Activated CD8-positive, alpha-beta memory T cell treated with anti-CD3 and anti-CD28 coated beads, Interleukin-2, amount 10 ng/mL, durations not matched to agents 7 days and 5 days (primary cell): Measurements from ENCODE around the gene SPHK1. TPM values are rescaled to one million over a fixed set of nuclear protein-coding genes. Genes with fewer than 3 reads are reported as not detected.

Experiments used
- ATAC-seq: fragments of 150-1000 bp; cut with Tn5 transposase; one replicate; pipeline ENCODE4 v1.10.0; 2021; ENCODE audit warnings: moderate library complexity
- CTCF ChIA-PET: fragments of 350-600 bp; sonication (Branson Sonifier 250); formaldehyde crosslinking; loops from one replicate; lab custom pipeline; 2021; ENCODE audit warnings: antibody characterized with exemption; lab: Charles Lee
- DNase-seq: peaks from one replicate; pipeline ENCODE4 v3.0.0-alpha.2; 2020
- H3K27ac Mint-ChIP-seq: one replicate; pipeline ENCODE4 v1.8.0; 2021; ENCODE audit warnings: mild to moderate bottlenecking, mixed read lengths
- H3K27me3 Mint-ChIP-seq: one replicate; pipeline ENCODE4 v1.8.0; 2021; ENCODE audit warnings: mixed read lengths
- H3K36me3 Mint-ChIP-seq: one replicate; pipeline ENCODE4 v1.8.0; 2021; ENCODE audit warnings: mild to moderate bottlenecking, mixed read lengths
- H3K4me1 Mint-ChIP-seq: one replicate; pipeline ENCODE4 v1.8.0; 2021; ENCODE audit warnings: mixed read lengths
- H3K4me3 Mint-ChIP-seq: one replicate; pipeline ENCODE4 v1.8.0; 2021; ENCODE audit warnings: mild to moderate bottlenecking, moderate library complexity, mixed read lengths
- H3K9me3 Mint-ChIP-seq: one replicate; pipeline ENCODE4 v1.8.0; 2022; ENCODE audit warnings: low read depth, mixed read lengths
- total RNA-seq, 2 experiments: library from RNA; stranded (reverse); gene quantifications; one replicate each; pipeline ENCODE4 v1.2.3, GENCODE V29; 2021

Gene SPHK1
- total RNA-seq, 2 experiments from 2014 or later: 5.4 to 8.4 TPM

GRCh38 chr17:76395980-76396379 is 11.6 kb downstream of the SPHK1 start:
- CTCF ChIA-PET: interaction anchor here (3.0 to 8.5 kb wide), 3 partner anchors 13 to 93 kb away, joined by 20 to 171 read pairs (median 158); partner anchors contain the start of genes QRICH2 and SPHK1
- Mint-ChIP-seq H3K27ac (no peak overlapping the region), H3K27me3 (no peaks in the 10 kb centered on the region), H3K9me3 (no peaks in the 10 kb centered on the region), H3K4me1 (no peaks in the 10 kb centered on the region), H3K4me3 (no peak overlapping the region), H3K36me3 (peaks cover 3% of the 10 kb centered on the region)
- DNase-seq: no peak
- ATAC-seq: no peak

- Mint-ChIP-seq H3K4me3 (no peak overlapping the region), H3K27me3 (no peaks in the 10 kb centered on the region), H3K4me1 (no peaks in the 10 kb centered on the region), H3K9me3 (no peaks in the 10 kb centered on the region), H3K36me3 (peaks cover 7% of the 10 kb centered on the region), H3K27ac (no peak overlapping the region)
- ATAC-seq: no peak
- CTCF ChIA-PET: interaction anchor here (0.8 to 8.5 kb wide), 38 partner anchors 11 to 487 kb away, joined by 3 to 171 read pairs (median 7); partner anchors contain the start of genes PRPSAP1, QRICH2, RHBDF2 and SPHK1
- DNase-seq: no peak
These were observed 12.8 kb downstream of the SPHK1 start for GRCh38 chr17:76397184-76397583.

- ATAC-seq (peak; percentile 90), DNase-seq (peak; percentile 91)
- Mint-ChIP-seq H3K27me3 (no peaks in the 10 kb centered on the region), H3K4me3 (no peak overlapping the region), H3K4me1 (no peaks in the 10 kb centered on the region), H3K27ac (no peak overlapping the region), H3K36me3 (peaks cover 8% of the 10 kb centered on the region), H3K9me3 (no peaks in the 10 kb centered on the region)
- CTCF ChIA-PET: interaction anchor here (0.6 to 8.5 kb wide), 66 partner anchors 8 to 602 kb away, joined by 3 to 171 read pairs (median 4); partner anchors contain the start of genes PRPSAP1, QRICH2, RHBDF2 and SPHK1
These were observed 13.5 kb downstream of the SPHK1 start for GRCh38 chr17:76397687-76398522.

GRCh38 chr17:76398523-76399174 is 14.2 kb downstream of the SPHK1 start:
- no peaks in the 10 kb centered on the region for H3K9me3 Mint-ChIP-seq
- ATAC-seq: peak; percentile 31

GRCh38 chr17:76399175-76400172 is 15.1 kb downstream of the SPHK1 start:
- Mint-ChIP-seq H3K27me3 (no peaks in the 10 kb centered on the region), H3K4me1 (no peaks in the 10 kb centered on the region), H3K27ac (no peak overlapping the region), H3K36me3 (peaks cover 13% of the 10 kb centered on the region), H3K9me3 (no peaks in the 10 kb centered on the region), H3K4me3 (no peak overlapping the region)
- ATAC-seq (no peak), DNase-seq (no peak)
- CTCF ChIA-PET: interaction anchor here (1.1 to 8.5 kb wide), 15 partner anchors 8 to 386 kb away, joined by 4 to 171 read pairs (median 13); partner anchors contain the start of genes PRPSAP1, QRICH2 and SPHK1

More at GRCh38 chr17:76398523-76399174, 14.2 kb downstream of the SPHK1 start:
- H3K27ac Mint-ChIP-seq: no peak overlapping the region
- H3K4me3 Mint-ChIP-seq: no peak overlapping the region
- no peaks in the 10 kb centered on the region for H3K27me3 Mint-ChIP-seq
- DNase-seq: no peak
- H3K36me3 Mint-ChIP-seq: peaks cover 10% of the 10 kb centered on the region
- CTCF ChIA-PET: interaction anchor here (0.6 to 8.5 kb wide), 59 partner anchors 9 to 602 kb away, joined by 3 to 171 read pairs (median 5); partner anchors contain the start of genes PRPSAP1, QRICH2, RHBDF2 and SPHK1
- H3K4me1 Mint-ChIP-seq: no peaks in the 10 kb centered on the region

GRCh38 chr17:76402711-76403110 is 18.3 kb downstream of the SPHK1 start:
- H3K27me3 Mint-ChIP-seq: no peaks in the 10 kb centered on the region
- ATAC-seq (no peak), DNase-seq (no peak)
- H3K4me1 Mint-ChIP-seq: no peaks in the 10 kb centered on the region
- no peaks in the 10 kb centered on the region for H3K9me3 Mint-ChIP-seq
- peak overlapping the region; percentile 8 for H3K27ac Mint-ChIP-seq
- no peak overlapping the region for H3K4me3 Mint-ChIP-seq
- peaks cover 12% of the 10 kb centered on the region for H3K36me3 Mint-ChIP-seq
- CTCF ChIA-PET: interaction anchor here (0.9 to 5.9 kb wide), 2 partner anchors 18 to 99 kb away, joined by 4 to 26 read pairs; partner anchors contain the start of gene SPHK1

- ATAC-seq: no peak
- H3K4me3 Mint-ChIP-seq: no peak overlapping the region
- H3K36me3 Mint-ChIP-seq: peaks cover 10% of the 10 kb centered on the region
These were observed 19.8 kb downstream of the SPHK1 start for GRCh38 chr17:76404256-76404655.

GRCh38 chr17:76404976-76405563 is 20.7 kb downstream of the SPHK1 start:
- DNase-seq (no peak), ATAC-seq (no peak)
- Mint-ChIP-seq H3K36me3 (peaks cover 10% of the 10 kb centered on the region), H3K27ac (no peak overlapping the region), H3K27me3 (no peaks in the 10 kb centered on the region), H3K4me3 (no peak overlapping the region), H3K9me3 (no peaks in the 10 kb centered on the region), H3K4me1 (peaks cover 4% of the 10 kb centered on the region)
- CTCF ChIA-PET: interaction anchor here (1.3 to 5.9 kb wide), 4 partner anchors 20 to 125 kb away, joined by 3 to 26 read pairs (median 3); partner anchors contain the start of gene SPHK1

More at GRCh38 chr17:76404256-76404655, 19.8 kb downstream of the SPHK1 start:
- DNase-seq: no peak
- no peak overlapping the region for H3K27ac Mint-ChIP-seq
- CTCF ChIA-PET: interaction anchor here (0.8 to 5.9 kb wide), 5 partner anchors 10 to 105 kb away, joined by 3 to 26 read pairs (median 3); partner anchors contain the start of gene SPHK1
- H3K4me1 Mint-ChIP-seq: peaks cover 4% of the 10 kb centered on the region
- H3K27me3 Mint-ChIP-seq: no peaks in the 10 kb centered on the region
- H3K9me3 Mint-ChIP-seq: no peaks in the 10 kb centered on the region

GRCh38 chr17:76405607-76405966 is 21.2 kb downstream of the SPHK1 start:
- Mint-ChIP-seq H3K9me3 (no peaks in the 10 kb centered on the region), H3K4me1 (peaks cover 4% of the 10 kb centered on the region), H3K36me3 (peaks cover 10% of the 10 kb centered on the region), H3K27me3 (no peaks in the 10 kb centered on the region), H3K4me3 (no peak overlapping the region), H3K27ac (no peak overlapping the region)
- ATAC-seq (no peak), DNase-seq (no peak)
- CTCF ChIA-PET: interaction anchor here (1.3 to 5.9 kb wide), 4 partner anchors 20 to 126 kb away, joined by 3 to 26 read pairs (median 3); partner anchors contain the start of gene SPHK1

GRCh38 chr17:76405967-76406647 is 21.7 kb downstream of the SPHK1 start:
- H3K27ac Mint-ChIP-seq: no peak overlapping the region
- DNase-seq: no peak

GRCh38 chr17:76407509-76407908 is 23.1 kb downstream of the SPHK1 start:
- Mint-ChIP-seq H3K4me3 (no peak overlapping the region), H3K36me3 (peaks cover 6% of the 10 kb centered on the region), H3K9me3 (no peaks in the 10 kb centered on the region), H3K4me1 (peaks cover 4% of the 10 kb centered on the region), H3K27me3 (no peaks in the 10 kb centered on the region), H3K27ac (no peak overlapping the region)
- ATAC-seq (no peak), DNase-seq (no peak)
- CTCF ChIA-PET: interaction anchor here (0.6 to 3.3 kb wide), 13 partner anchors 9 to 474 kb away, joined by 3 to 26 read pairs (median 7); partner anchors contain the start of genes PRPSAP1 and SPHK1

More at GRCh38 chr17:76405967-76406647, 21.7 kb downstream of the SPHK1 start:
- Mint-ChIP-seq H3K4me3 (no peak overlapping the region), H3K36me3 (peaks cover 9% of the 10 kb centered on the region), H3K4me1 (peaks cover 4% of the 10 kb centered on the region), H3K9me3 (no peaks in the 10 kb centered on the region), H3K27me3 (no peaks in the 10 kb centered on the region)
- ATAC-seq: no peak
- CTCF ChIA-PET: interaction anchor here (1.2 to 5.9 kb wide), 5 partner anchors 8 to 126 kb away, joined by 3 to 26 read pairs (median 3); partner anchors contain the start of gene SPHK1
